AG04449 (cell line): Measurements from ENCODE around the gene CORO1C.
"Not testable (repeated sequence)": the region's sequence is repeated elsewhere in the genome, so short reads cannot be mapped to it uniquely, and the experiment has no call there.

Experiments used
- CTCF ChIA-PET: fragments of 350-600 bp; formaldehyde crosslinking; extraction: SDS; loops from one replicate; lab custom pipeline; 2021; ENCODE audit warnings: antibody characterized with exemption; lab: Yijun Ruan, JAX
- POLR2A ChIA-PET: fragments of 400-600, 350-600 bp; formaldehyde crosslinking; extraction: SDS; loops from one replicate; lab custom pipeline; 2020; ENCODE audit warnings: antibody characterized with exemption, inconsistent platforms; lab: Yijun Ruan, JAX
- DNase-seq: peaks from one replicate; pipeline ENCODE4 v3.0.0-alpha.2; 2010; ENCODE audit warnings: low read depth, low spot score
- H3K4me3 ChIP-seq: 2 replicates; pipeline ENCODE4 v1.5.1; 2011; ENCODE audit warnings: low read depth, mild to moderate bottlenecking, control low read depth, low read length
- CTCF ChIP-seq: IDR thresholded peaks from one replicate; pipeline ENCODE4 v1.5.1; 2011; ENCODE audit warnings: mild to moderate bottlenecking, moderate library complexity, low read length, control low read depth, inconsistent platforms; ENCODE audit not compliant: insufficient read depth; ENCODE audit errors: missing control alignments

The CORO1C gene

GRCh38 chr12:108619369-108620160 is 111.8 kb downstream of the CORO1C start:
- no peak for DNase-seq
- ChIA-PET CTCF (interaction anchor here (1.2 to 17.4 kb wide), 18 partner anchors 10 to 473 kb away, joined by 3 to 1115 read pairs (median 16); partner anchors contain the start of genes ALKBH2, ISCU, SART3 and TMEM119), POLR2A (interaction anchor here (1.1 kb wide), 1 partner anchor 10 kb away, joined by 4 read pairs; no protein-coding TSS in a partner anchor)
- TF ChIP-seq CTCF = no peak
- H3K4me3 ChIP-seq = no peak overlapping the region

GRCh38 chr12:108618953-108619274 is 112.4 kb downstream of the CORO1C start:
- CTCF ChIA-PET = interaction anchor here (0.9 to 17.4 kb wide), 33 partner anchors 10 to 480 kb away, joined by 3 to 1115 read pairs (median 9); partner anchors contain the start of genes ALKBH2, ISCU, SART3 and SELPLG
- not testable (repeated sequence) for DNase-seq

GRCh38 chr12:108618079-108618952 is 113.0 kb downstream of the CORO1C start:
- no peak overlapping the region for H3K4me3 ChIP-seq
- POLR2A ChIA-PET = interaction anchor here (0.6 to 0.8 kb wide), 2 partner anchors 56 to 474 kb away, joined by 4 read pairs; partner anchors contain the start of gene ISCU
- peak; percentile 17 for DNase-seq
- CTCF ChIA-PET = interaction anchor here (0.7 to 17.4 kb wide), 56 partner anchors 11 to 481 kb away, joined by 3 to 1115 read pairs (median 7); partner anchors contain the start of genes ALKBH2, ISCU, SART3 and SELPLG
- peak; percentile 91 for TF ChIP-seq CTCF

More at GRCh38 chr12:108618953-108619274, 112.4 kb downstream of the CORO1C start:
- H3K4me3 ChIP-seq = not testable (repeated sequence)
- POLR2A ChIA-PET = interaction anchor here (0.8 kb wide), 1 partner anchor 56 kb away, joined by 4 read pairs; the partner anchor contains the start of gene ISCU

GRCh38 chr12:108616941-108617858 is 114.1 kb downstream of the CORO1C start:
- ChIA-PET CTCF (interaction anchor here (0.8 to 17.4 kb wide), 50 partner anchors 10 to 482 kb away, joined by 3 to 1115 read pairs (median 7); partner anchors contain the start of genes ALKBH2, ISCU, SART3 and SELPLG), POLR2A (interaction anchor here (0.5 kb wide), 1 partner anchor 29 kb away, joined by 3 read pairs; no protein-coding TSS in a partner anchor)
- H3K4me3 ChIP-seq = no peak overlapping the region
- no peak for DNase-seq
- no peak for TF ChIP-seq CTCF

- no peak overlapping the region for H3K4me3 ChIP-seq
- POLR2A ChIA-PET = no interaction called here
- DNase-seq = no peak
- no peak for TF ChIP-seq CTCF
- CTCF ChIA-PET = interaction anchor here (0.8 to 17.4 kb wide), 6 partner anchors 9 to 101 kb away, joined by 3 to 1115 read pairs (median 72); partner anchors contain the start of genes ISCU, SART3 and TMEM119
Observed at GRCh38 chr12:108616359-108616758, 115.0 kb downstream of the CORO1C start.
